Measurements from ENCODE around the gene EFNA5. TPM values are rescaled to one million over a fixed set of nuclear protein-coding genes. Genes with fewer than 3 reads are reported as not detected.

The EFNA5 gene
- polyA plus RNA-seq, 1 of the 3 experiments (the other 2 are of a cell fraction), result 0.81 TPM

GRCh38 chr5:107621089-107621488 lies 49.6 kb downstream of the EFNA5 start:
- Histone ChIP-seq H3K27ac (ENCODE audit: low read depth in 2 of 2, low read length in 1 of 2) (no peak overlapping the region; a peak in 1 of 4 replicates), H3K4me2 (no peak overlapping the region), H3K36me3 (replicated peaks in 1 of 2; ENCODE audit: control insufficient read depth in 1 of 2, insufficient read depth in 2 of 2, low read length in 1 of 2) (no peaks in the 10 kb centered on the region), H3K4me3 (ENCODE audit: low read depth in 2 of 2, low read length in 1 of 2) (no peak overlapping the region), H3K9ac (no peak overlapping the region), H2AFZ (ENCODE audit: low read depth) (no peak overlapping the region), H3K9me2 (no peaks in the 10 kb centered on the region), H3K9me3 (no peaks in the 10 kb centered on the region), H3K27me3 (ENCODE audit: insufficient read depth) (no peaks in the 10 kb centered on the region), H3K4me1 (ENCODE audit: control insufficient read depth in 1 of 2, insufficient read depth in 2 of 2, low read depth in 1 of 2, low read length in 1 of 2) (peaks cover 0 to 4% of the 10 kb centered on the region in 2 experiments; a peak in 2 of 4 replicates), H3F3A (replicated peaks; ENCODE audit: insufficient read depth) (no peaks in the 10 kb centered on the region), H4K20me1 (ENCODE audit: insufficient read depth) (no peaks in the 10 kb centered on the region), H3K79me2 (ENCODE audit: insufficient read depth) (no peaks in the 10 kb centered on the region)
- no peak for DNase-seq
- ChIA-PET CTCF (interaction anchor here (0.8 to 1.4 kb wide), 2 partner anchors 13 to 29 kb away, joined by 3 to 5 read pairs; no protein-coding TSS in a partner anchor), POLR2A (no interaction called here)
- 90% methylated on average over 1 of the region's 1 CpG for WGBS (ENCODE audit: low lambda C conversion rate)
- TF ChIP-seq CHD2 (IDR thresholded peaks at IDR 0.05; ENCODE audit: low read length, partially characterized antibody) (no peak), FOSL2 (IDR thresholded peaks at IDR 0.05; ENCODE audit: borderline replicate concordance, low read depth) (no peak), POLR2AphosphoS5 (IDR thresholded peaks at IDR 0.05; ENCODE audit: low read depth, low read length) (no peak), GATA2 (CRISPR knock-in tag; IDR thresholded peaks at IDR 0.05) (no peak), YY1 (IDR thresholded peaks at IDR 0.05; ENCODE audit: low read depth) (no peak), ZBTB33 (IDR thresholded peaks at IDR 0.05; ENCODE audit: borderline replicate concordance, low read depth) (no peak), MAX (IDR thresholded peaks at IDR 0.05; ENCODE audit: low read depth) (no peak), GABPA (IDR thresholded peaks at IDR 0.05; ENCODE audit: low read depth) (no peak), TEAD4 (IDR thresholded peaks at IDR 0.05; ENCODE audit: borderline replicate concordance, insufficient read depth) (no peak), NFIC (IDR thresholded peaks at IDR 0.05; ENCODE audit: borderline replicate concordance) (no peak), SIN3A (IDR thresholded peaks at IDR 0.05; ENCODE audit: borderline replicate concordance, low read depth, low read length) (no peak), RFX5 (IDR thresholded peaks at IDR 0.05; ENCODE audit: low read length) (no peak), FOXM1 (IDR thresholded peaks at IDR 0.05; ENCODE audit: low read depth) (no peak), ELF1 (IDR thresholded peaks at IDR 0.05) (no peak), USF2 (IDR thresholded peaks at IDR 0.05; ENCODE audit: borderline replicate concordance, low read depth, low read length) (no peak), RAD21 (IDR thresholded peaks at IDR 0.05; ENCODE audit: low read length) (no peak), RCOR1 (IDR thresholded peaks at IDR 0.05; ENCODE audit: low read length) (no peak)

Measured in SK-N-SH (cell line).